Stimulated activated CD8-positive, alpha-beta memory T cell treated with anti-CD3 and anti-CD28 coated beads, Interleukin-4, amount 100 ng/mL, for 1 hour (primary cell): ENCODE measurements around the gene UBXN7.
"Not testable (repeated sequence)": the region's sequence is repeated elsewhere in the genome, so short reads cannot be mapped to it uniquely, and the experiment has no call there.

ENCODE experiments used
- DNase-seq, 2 donors: peaks; one replicate each; pipeline ENCODE4 v3.0.0-alpha.2; 2020; ENCODE audit warnings: low read depth in 2 of 2, low spot score in 1 of 2

Gene UBXN7

DNA sequence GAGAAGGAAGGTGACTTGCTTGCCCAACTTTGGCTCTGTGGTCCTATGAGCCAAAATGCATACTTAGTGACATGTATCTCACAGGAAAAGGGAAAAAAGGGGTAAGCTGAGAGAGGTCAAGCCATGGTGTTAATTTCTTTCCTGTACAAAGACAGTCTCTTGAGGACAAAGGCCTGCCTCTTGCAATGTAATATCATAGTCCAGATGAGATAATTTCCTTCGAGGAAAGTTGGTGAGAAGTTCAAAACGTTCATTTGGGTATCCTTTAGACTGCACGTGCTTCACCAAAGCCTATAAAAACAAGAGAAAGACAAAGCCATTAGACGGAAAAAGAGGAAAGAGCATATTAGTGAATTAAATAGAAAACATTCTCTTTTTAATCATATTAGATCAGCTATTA, 75.7 kb downstream of the UBXN7 start:
- DNase-seq: no peak

DNA sequence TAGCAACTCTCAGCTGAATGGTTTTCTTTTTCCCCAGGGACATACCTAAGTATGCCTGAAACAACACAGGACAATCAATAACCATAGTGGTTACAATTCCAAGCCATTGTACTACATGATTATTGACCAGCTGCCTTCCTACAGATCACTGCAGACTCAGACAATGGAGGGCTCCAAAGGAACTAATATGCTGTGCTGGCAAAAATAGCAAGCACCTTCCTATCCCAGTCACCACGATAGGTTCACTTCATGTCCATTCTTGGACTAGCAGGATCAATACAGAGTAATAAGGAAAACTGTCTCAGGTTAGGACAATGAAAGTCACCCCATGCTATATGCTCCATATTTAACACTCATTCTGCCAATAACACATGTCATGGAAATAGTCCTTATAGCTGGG, 76.6 kb downstream of the UBXN7 start:
- no peak for DNase-seq

DNA sequence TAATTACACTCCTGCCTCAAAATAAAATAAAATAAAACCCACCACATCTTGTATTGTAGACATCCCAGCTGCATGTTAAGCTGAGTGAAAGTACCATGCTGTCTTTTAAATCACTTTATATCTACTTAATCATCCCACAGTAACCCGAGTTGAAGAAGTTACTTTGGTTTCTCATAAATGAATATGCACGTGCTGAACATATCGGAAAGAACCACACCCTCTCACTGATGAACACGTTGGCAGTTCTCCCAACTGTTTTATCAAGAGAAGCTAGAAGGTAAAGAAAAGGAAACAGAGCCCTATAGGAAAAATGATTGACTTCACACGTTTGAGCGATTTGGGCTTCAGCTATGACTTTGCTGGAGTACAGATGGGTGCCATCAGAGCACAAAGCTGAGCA, 78.1 kb downstream of the UBXN7 start:
- no peak for DNase-seq

DNA sequence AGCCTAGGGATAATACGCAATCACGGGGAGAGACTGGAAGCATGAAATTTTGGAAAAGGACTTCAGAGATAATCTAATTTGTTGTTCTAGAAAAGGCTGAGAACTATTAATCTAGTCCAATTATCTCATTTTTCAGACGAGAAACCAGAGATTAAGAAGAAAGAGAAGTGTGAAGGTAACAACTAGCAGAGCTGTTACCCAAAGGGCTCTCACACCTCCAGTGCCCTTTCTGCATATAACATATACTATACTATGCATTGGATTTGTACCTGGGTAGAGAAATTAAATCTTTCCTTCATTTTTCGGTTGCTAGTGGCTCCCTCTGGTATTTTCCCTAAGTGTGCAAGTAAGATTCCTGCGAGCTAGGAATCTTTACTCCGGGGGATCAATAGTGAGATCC, 80.7 kb downstream of the UBXN7 start:
- DNase-seq: no peak

DNA sequence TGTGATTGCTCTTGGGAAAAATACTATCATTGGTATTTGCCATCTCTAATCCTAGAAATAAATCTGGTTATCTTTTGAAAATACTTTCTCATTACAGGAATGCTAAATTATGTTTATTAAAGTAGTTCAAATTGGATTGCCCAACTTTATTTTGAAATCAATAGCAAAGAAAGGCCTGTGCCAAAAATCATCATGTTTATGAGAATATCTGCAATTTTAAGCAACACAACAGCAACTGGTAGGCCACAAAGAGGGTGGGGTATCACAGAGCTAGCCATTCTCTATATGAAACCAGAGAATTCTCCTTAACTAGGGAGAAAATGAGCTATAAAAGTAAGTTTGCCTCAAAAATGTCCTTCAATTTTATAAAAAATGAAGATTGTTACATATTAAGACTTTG, 82.2 kb downstream of the UBXN7 start:
- DNase-seq: no peak

DNA sequence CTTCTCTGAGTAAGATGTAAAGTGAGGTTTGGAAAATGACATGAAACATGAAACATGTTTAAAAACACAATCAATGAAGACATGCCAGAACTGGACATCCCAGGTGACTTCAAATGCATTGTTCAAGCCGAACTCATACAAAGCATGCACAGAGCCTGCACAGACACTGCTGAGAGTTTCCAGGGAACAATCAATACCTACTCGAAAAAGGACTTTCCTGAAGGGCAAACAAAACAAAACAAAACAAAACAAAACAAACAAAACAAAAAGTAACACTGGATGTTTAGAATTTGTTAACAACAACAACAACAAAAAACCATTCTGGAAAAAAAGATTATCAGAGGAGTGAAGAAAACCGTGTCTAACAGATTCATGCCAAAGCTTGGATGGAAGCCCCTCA, 83.5 kb downstream of the UBXN7 start:
- DNase-seq: no peak

DNA sequence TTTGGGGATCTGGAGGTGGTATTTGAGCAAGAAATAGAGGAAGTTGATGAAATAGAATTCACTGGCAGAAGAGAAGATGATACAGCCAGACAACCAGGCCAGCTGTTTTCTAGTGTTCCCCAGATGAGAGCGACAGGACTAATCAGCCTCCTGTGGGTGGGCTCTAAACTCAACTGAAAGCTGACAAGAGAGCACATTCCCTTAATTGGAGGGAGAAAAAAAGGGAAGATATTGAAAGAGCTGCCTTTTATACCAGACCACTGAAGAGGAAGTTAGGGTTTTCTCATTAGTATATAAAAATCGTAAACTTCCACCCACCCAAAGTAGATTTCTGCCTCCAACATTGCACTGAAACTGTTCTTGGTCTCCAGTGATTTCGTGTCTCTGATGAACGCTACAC, 87.6 kb downstream of the UBXN7 start:
- DNase-seq: no peak

DNA sequence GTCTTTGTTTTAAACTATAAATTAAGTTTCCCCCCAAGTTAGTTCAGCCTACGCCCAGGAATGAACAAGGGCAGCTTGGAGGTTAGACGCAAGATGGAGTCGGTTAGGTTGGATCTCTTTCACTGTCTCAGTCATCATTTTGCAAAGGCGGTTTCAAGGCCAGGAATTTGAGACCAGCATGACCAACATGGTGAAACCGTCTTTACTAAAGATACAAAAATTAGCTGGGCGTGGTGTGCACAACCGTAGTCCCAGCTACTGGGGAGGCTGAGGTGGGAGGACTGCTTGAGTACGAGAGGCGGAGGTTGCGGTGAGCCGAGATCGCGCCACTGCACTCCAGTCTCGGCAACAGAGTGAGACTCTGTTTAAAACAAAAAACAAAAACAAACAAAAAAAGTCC, 88.3 kb downstream of the UBXN7 start:
- DNase-seq: not testable (repeated sequence)

DNA sequence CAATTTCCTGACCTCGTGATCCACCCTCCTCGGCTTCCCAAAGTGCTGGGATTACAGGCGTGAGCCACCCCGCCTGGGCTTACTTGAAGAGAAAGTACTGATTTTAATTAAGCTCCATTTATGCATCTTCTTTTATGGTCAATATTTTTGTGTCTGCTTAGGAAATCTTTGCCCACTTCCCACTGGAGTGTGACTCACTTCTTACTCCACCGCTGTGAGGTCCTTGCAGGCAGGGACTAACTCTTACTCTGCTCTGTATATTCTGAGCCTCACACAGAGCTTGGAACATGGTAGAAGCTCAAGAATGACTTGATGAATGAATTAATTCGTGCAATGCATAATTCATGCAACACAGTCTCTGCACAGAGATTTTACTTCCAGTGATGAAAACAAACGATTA, 91.1 kb downstream of the UBXN7 start:
- DNase-seq: no peak

DNA sequence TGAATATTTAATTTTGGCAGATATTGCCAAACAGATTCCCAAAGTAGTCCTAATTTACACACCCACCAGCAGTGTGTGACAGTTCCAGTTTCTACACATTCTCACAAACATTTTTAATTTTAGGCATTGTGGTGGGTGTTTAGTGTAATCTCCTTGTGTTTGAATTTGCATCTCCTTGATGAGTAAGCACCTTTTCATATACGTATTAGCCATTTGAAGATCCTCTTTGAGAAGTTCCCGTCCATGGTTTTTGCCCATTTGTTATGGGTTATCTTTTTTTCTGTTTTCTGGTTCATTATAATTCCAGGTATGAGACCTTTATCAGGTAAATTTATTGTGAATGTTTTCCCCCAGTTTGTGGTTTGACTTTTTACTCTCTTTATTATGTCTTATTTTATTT, 91.8 kb downstream of the UBXN7 start:
- no peak for DNase-seq

DNA sequence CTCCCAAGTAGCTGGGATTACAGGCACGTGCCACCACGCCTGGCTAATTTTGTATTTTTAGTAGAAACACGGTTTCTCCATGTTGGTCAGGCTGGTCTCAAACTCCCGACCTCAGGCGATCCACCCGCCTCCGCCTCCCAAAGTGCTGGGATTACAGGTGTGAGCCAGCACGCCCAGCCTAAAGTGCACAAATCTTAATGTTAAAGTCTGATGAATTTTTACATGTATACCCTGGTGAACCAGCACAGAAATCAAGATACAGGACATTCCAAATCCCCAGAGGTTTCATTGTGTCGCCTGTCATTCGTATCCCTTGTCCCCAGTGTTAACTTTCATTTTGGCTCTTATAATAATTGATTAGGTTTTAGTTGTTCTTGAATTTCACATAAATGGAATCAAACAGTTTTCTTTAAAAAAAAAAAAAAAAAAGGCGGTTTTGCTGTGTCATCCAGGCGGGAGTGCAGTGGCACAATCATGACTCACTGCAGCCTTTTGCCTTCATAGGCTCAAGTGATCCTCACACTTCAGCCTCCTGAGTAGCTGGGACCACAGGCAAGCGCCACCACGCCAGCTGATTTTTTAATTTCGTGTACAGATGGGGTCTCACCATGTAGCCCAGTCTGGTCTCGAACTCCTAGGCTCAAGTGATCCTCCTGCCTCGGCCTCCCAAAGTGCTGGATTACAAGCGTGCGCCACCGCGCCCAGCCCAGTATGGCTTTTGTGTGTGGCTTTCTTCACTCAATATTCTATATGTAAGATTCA, 92.6 kb downstream of the UBXN7 start:
- DNase-seq: no peak

DNA sequence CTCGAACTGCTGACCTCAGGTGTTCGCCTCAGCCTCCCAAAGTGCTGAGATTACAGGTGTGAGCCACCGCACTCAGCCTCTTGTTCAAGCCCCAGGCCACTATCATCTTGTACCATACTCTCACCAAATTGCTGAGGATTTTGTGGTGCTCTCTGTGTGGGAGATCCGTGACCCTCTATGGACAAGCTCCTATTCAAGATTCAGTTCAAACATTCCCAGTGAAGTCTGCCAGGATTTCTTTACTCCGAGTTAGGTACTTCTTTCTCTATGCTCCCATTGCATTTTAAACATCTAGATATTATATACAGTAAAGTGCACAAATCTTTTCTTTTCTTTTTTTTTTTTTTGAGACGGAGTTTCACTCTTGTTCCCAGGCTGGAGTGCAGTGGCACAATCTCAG, 93.2 kb downstream of the UBXN7 start:
- DNase-seq: no peak

DNA sequence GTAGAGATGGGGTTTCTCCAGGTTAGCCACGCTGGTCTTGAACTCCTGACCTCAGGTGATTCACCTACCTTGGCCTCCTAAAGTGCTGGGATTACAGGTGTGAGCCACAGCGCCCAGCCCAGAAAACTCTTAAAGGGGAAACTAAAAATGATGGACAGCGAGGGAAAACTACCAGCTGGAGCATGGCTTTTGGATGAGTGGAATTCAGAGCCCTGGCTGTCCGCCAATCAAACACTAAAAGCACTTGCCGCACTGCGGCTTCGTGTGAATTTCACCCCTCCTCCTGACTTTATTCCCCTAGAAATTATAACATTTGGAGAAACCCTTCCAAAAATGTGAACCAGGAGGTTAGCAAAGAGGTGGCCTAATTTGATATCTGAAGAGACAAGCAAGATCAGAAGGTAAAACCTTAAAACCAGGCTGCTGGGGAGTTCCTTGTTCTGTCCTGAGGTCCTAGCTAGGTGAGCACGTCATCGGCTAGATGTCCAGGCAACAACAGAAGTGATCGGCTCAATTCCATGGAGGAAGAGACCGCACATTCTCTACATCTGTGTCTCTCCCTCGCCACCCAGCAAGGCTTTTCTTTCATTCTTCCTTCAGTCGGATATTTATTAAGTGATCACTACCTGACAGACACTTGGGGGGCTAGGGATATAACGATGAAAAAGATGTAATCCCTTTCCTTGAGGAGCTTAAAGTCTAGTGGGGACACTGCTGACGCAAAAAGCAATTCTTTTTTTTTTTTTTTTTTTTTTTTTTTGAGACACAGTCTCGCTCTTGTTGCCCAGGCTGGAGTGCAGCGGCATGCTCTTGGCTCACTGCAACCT, 95.7 kb downstream of the UBXN7 start:
- no peak for DNase-seq

DNA sequence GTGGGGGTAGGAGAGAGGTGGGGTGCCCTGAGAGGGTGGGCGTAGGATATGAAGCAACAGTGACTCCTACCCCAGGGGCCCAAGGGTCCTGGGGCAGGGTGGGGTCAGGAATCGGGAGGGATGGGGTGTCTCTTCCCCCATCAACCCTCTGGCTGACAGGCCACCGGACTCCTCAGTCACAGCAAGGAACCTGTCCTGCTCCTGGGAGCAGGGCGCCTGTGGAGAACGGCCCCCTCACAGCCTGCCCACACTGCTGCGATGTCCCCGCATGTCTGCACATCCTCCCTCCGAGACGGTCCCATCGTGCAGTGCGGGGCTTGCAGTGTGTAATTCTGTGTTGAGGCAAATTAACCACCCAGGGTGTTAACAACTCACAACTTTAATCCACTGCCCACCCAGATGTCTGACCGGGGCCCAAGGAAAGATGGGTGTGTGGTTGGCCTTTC, 96.7 kb downstream of the UBXN7 start:
- no peak for DNase-seq

DNA sequence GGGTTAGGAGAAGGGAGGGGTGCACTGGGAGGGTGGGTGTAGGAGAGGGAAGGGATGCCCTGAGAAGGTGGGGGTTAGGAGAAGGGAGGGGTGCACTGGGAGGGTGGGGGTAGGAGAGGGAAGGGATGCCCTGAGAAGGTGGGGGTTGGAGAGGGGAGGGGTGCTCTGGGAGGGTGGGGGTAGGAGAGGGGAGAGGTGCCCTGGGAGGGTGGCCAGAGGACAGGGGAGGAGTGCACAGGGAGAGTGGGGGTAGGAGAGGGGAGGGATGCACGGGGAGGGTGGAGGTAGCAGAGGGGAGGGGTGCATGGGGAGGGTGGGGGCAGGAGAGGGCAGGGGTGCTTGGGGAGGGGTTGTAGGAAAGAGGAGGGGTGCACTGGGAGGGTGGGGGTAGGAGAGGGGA, 97.2 kb downstream of the UBXN7 start:
- DNase-seq: no peak

DNA sequence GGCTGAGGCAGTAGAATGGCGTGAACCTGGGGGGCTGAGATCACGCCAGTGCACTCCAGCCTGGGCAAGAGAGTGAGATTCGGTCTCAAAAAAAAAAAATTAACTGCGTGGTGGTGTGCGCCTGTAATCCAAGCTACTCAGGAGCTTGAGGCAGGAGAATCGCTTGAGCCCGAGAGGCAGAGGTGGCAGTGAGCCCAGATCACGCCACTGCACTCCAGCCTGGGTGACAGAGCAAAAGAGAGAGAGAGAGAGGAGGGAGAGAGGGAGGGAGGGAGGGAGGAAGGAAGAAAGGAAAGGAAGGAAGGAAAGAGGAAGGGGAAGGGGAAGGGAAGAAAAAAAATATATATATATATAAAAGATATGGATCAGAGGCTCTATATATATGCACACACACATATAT, 100.1 kb downstream of the UBXN7 start:
- no peak for DNase-seq

DNA sequence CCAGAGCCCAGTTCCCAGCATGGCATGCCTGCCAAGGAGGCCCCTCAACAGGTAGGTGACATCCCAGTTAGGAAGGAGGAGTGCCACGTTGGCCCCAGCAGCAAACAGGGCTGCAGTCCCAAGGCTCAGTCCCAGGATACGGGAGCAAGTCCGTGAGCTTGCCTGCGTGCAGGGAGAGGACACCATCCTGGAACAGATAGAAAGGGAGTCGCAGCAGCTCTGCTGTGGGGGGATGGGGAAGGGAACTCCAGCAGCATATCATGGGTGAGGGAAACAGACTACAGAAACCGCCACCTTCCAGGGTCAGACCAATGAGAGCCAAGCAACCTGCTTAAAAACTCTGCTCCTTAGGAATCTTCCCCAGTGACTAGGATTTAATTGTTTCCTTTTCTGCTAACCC, 104.8 kb downstream of the UBXN7 start:
- no peak for DNase-seq

DNA sequence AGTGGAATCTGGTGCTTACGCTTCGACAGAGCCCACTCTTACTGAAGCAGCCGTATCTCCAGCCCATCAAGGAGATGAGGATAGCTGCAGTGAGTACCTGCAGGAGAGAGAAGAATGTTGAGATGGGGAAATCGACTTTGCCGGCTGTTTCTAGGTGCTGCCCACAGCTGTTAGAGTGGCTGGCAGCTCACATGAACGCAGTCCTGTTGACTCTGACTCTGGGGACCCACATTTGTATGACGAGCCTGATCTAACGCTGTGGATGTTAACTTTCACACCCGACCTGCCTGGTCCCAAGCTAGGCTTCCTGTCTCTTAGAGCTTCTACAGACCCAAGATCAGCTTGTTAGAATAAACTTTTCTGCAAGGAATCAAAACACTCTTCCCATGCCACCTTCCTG, 105.3 kb downstream of the UBXN7 start:
- DNase-seq: no peak

DNA sequence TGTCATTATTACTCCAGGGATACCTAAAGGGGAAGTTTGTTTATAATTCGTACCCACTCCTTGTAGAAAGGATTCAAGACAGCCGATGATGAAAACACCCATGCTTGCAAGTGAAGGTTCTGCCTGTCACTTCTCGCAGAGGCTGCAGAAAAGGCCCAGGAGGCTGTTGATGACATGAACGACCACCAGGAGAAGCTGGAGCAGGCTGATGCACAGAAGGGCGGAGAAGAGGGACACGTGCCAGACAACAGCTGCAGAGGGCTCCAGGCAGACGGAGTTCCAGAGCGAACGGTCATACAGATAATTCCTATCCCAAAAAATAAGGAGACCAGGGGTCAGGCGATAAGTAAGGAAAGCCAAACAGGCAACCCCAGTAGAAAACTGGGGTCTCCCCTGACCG, 108.5 kb downstream of the UBXN7 start:
- DNase-seq: no peak

DNA sequence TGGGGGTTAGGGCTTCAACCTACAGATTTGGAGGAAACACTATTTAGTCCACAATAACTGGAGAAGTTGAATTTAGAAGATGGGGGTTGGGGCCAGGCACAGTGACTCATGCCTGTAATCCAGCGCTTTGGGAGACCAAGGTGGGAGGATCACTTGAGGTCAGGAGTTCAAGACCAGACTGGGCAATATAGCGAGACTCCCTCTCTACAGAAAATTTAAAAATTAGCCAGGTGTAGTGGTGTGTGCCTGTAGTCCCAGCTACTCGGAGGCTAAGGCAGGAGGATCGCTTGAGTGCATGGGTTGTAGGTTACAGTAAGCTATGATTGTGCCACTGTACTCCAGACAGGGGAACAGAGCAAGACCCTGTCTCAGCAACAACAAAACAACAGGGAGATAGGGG, 109.2 kb downstream of the UBXN7 start:
- DNase-seq: no peak

DNA sequence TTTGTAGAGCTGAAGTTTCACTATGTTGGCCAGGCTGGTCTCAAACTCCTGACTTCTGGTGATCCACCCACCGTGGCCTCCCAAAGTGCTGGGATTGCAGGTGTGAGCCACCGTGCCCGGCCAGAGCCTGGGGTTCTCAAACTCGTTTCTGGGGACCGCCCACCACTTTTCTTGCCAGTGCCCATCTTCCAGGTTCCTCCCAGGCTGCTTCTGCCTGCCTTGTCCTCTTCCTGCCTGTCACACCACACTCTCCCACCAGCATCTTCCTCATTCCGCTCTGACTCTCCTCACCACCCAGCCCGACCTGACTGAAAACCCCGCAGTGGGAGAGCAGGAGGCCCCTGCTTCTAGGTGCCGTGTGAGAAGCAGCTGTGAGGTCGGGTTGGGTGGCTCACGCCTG, 111.1 kb downstream of the UBXN7 start:
- DNase-seq: no peak

DNA sequence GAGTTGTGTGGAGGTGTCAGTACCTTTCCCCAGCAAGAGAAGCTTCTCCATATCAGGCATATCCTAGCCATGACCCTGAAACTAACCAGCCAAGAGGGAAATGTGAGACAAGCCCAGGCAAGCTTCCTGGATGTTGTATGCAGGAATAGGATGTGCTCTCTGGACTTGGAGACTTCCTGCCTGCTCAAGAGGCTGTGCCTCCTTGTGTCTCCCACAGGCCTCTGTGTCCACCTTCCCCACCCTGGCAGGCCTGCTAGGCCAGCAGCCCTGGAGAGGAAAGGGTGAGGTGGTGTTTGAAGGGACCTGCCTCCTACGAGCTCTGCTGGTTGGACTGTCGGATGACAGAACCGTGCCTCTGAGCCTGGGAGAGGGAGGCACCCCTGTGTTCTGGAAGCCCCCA, 112.1 kb downstream of the UBXN7 start:
- DNase-seq: no peak
